Thoracic aorta (tissue), 2 donors: ENCODE measurements around the gene CER1. TPM values are rescaled to one million over a fixed set of nuclear protein-coding genes. Genes with fewer than 3 reads are reported as not detected.

Source experiments
- ATAC-seq: fragments of 150-250 bp; one replicate; pipeline ENCODE4 v1.8.0; 2017; ENCODE audit warnings: low read depth; ENCODE audit not compliant: insufficient number of reproducible peaks, low FRiP score
- DNase-seq: peaks from one replicate; pipeline ENCODE4 v3.0.0-alpha.2; 2020; ENCODE audit warnings: low spot score
- H3K27ac ChIP-seq, 2 donors: fragments of 200-600 bp; sonication (generic); 1 replicate in 1 of 2; 2 replicates in 1 of 2; pipeline ENCODE4 v1.5.1; 2016; ENCODE audit warnings: mild to moderate bottlenecking in 2 of 2, moderate library complexity in 2 of 2
- H3K27me3 ChIP-seq: fragments of 200-600 bp; sonication (generic); replicated peaks from 2 replicates; pipeline ENCODE4 v1.6.0; 2016; ENCODE audit warnings: mild to moderate bottlenecking; ENCODE audit not compliant: insufficient read depth
- H3K36me3 ChIP-seq: fragments of 200-600 bp; sonication (generic); one replicate; pipeline ENCODE4 v1.5.1; 2016
- H3K4me1 ChIP-seq, 2 donors: fragments of 200-600 bp; sonication (generic); 1 replicate in 1 of 2; 2 replicates in 1 of 2; pipeline versions ENCODE4 v1.5.1 to v1.6.0; 2016; ENCODE audit warnings: low read depth in 2 of 2, mild to moderate bottlenecking in 1 of 2; ENCODE audit not compliant: control insufficient read depth in 1 of 2
- H3K4me3 ChIP-seq: fragments of 200-600 bp; sonication (generic); 2 replicates; pipeline ENCODE4 v1.5.1; 2016; ENCODE audit warnings: mild to moderate bottlenecking
- H3K9me3 ChIP-seq: fragments of 200-600 bp; sonication (generic); 2 replicates; pipeline ENCODE4 v1.5.1; 2016
- CTCF ChIP-seq: fragments of 200-600 bp; sonication (generic); IDR thresholded peaks from one replicate; pipeline ENCODE4 v1.5.1; 2019; ENCODE audit warnings: antibody characterized with exemption
- total RNA-seq, 2 donors: library from RNA; depleted of rRNA; stranded (reverse); fragments of >200 nt; gene quantifications; one replicate each; pipeline versions ENCODE4 v1.1.0 to v1.2.3, GENCODE V29; 2016

CER1 gene
- total RNA-seq, 2 donors from 2014 or later = not detected

- H3K36me3 ChIP-seq = peaks cover 6% of the 10 kb centered on the region
- no peaks in the 10 kb centered on the region for H3K27me3 ChIP-seq
- no peaks in the 10 kb centered on the region for H3K4me1 ChIP-seq
- H3K9me3 ChIP-seq = no peaks in the 10 kb centered on the region
- ATAC-seq = no peak
- no peak overlapping the region for H3K4me3 ChIP-seq
- no peak for DNase-seq
- no peak overlapping the region for H3K27ac ChIP-seq
- no peak for TF ChIP-seq CTCF
Measured at GRCh38 chr9:14761584-14761983, 39.1 kb upstream of the CER1 start.

- H3K36me3 ChIP-seq = peaks cover 6% of the 10 kb centered on the region
- no peaks in the 10 kb centered on the region for H3K9me3 ChIP-seq
- no peak for DNase-seq
- H3K27ac ChIP-seq = no peak overlapping the region
- ATAC-seq = no peak
- no peak overlapping the region for H3K4me3 ChIP-seq
- H3K27me3 ChIP-seq = no peaks in the 10 kb centered on the region
- H3K4me1 ChIP-seq = no peaks in the 10 kb centered on the region
- TF ChIP-seq CTCF = no peak
Measured at GRCh38 chr9:14760060-14760459, 37.5 kb upstream of the CER1 start.

GRCh38 chr9:14756291-14756690 is 33.8 kb upstream of the CER1 start:
- Histone ChIP-seq H3K27ac (no peak overlapping the region), H3K4me1 (no peaks in the 10 kb centered on the region), H3K4me3 (no peak overlapping the region), H3K9me3 (no peaks in the 10 kb centered on the region), H3K36me3 (peaks cover 2% of the 10 kb centered on the region), H3K27me3 (no peaks in the 10 kb centered on the region)
- DNase-seq (no peak), ATAC-seq (no peak)
- no peak for TF ChIP-seq CTCF

- peaks cover 14% of the 10 kb centered on the region for H3K36me3 ChIP-seq
- ATAC-seq = no peak
- no peak overlapping the region for H3K27ac ChIP-seq
- H3K4me3 ChIP-seq = no peak overlapping the region
- no peaks in the 10 kb centered on the region for H3K27me3 ChIP-seq
- TF ChIP-seq CTCF = no peak
- H3K4me1 ChIP-seq = no peaks in the 10 kb centered on the region
- no peaks in the 10 kb centered on the region for H3K9me3 ChIP-seq
- DNase-seq = no peak
Measured at GRCh38 chr9:14752871-14753270, 30.3 kb upstream of the CER1 start.

GRCh38 chr9:14752271-14752670 is 29.7 kb upstream of the CER1 start:
- Histone ChIP-seq H3K27me3 (no peaks in the 10 kb centered on the region), H3K4me3 (no peak overlapping the region), H3K4me1 (no peaks in the 10 kb centered on the region), H3K36me3 (peaks cover 14% of the 10 kb centered on the region), H3K9me3 (no peaks in the 10 kb centered on the region), H3K27ac (no peak overlapping the region)
- DNase-seq = no peak
- TF ChIP-seq CTCF = no peak
- ATAC-seq = no peak
